HG03432 (cell line): Measurements from ENCODE around the gene NFKBIB.
"Not testable (repeated sequence)": the region's sequence is repeated elsewhere in the genome, so short reads cannot be mapped to it uniquely, and the experiment has no call there.

ENCODE experiments used
- ATAC-seq: cut with Tn5 transposase; IDR thresholded peaks from one replicate; pipeline ENCODE4 v1.9.1; 2021; ENCODE audit warnings: mild to moderate bottlenecking, moderate library complexity; ENCODE audit not compliant: unreplicated experiment

NFKBIB gene

GRCh38 chr19:38873400-38873799 is 26.4 kb upstream of the NFKBIB start:
- ATAC-seq: not testable (repeated sequence)

DNA sequence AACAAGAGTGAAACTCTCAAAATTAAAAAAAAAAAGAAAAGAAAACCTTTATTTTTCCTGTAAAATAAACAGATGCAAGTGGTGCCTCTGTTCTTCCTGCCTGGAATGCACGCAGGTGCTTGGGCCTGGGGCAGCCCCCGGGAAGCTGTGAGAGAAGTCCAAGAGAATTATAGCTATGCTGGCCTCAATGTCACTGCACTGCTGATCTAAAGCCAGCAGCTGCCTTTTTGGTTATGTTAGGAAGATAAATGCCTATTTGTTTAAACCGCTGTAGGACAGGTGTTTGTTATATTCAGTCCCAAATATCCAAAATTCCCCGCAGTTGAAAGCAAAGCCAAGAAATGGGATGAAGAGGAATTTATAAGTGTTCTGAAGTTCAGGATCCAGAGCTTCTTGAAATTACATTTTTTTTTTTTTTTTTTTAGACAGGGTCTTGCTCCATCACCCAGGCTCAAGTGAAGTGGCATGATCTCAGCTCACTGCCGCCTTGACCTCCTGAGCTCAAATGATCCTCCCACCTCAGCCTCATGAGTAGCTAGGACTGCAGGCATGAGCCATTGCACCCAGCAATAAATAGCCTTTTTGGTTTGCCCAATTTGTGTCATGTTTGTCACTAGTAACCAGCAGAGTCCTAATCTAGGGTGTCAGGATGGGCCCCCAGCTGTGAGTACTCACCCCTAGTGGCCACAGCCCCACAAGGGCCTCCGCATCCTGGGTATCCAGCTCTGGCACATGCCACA is 23.9 kb upstream of the NFKBIB start:
- ATAC-seq: no peak

DNA sequence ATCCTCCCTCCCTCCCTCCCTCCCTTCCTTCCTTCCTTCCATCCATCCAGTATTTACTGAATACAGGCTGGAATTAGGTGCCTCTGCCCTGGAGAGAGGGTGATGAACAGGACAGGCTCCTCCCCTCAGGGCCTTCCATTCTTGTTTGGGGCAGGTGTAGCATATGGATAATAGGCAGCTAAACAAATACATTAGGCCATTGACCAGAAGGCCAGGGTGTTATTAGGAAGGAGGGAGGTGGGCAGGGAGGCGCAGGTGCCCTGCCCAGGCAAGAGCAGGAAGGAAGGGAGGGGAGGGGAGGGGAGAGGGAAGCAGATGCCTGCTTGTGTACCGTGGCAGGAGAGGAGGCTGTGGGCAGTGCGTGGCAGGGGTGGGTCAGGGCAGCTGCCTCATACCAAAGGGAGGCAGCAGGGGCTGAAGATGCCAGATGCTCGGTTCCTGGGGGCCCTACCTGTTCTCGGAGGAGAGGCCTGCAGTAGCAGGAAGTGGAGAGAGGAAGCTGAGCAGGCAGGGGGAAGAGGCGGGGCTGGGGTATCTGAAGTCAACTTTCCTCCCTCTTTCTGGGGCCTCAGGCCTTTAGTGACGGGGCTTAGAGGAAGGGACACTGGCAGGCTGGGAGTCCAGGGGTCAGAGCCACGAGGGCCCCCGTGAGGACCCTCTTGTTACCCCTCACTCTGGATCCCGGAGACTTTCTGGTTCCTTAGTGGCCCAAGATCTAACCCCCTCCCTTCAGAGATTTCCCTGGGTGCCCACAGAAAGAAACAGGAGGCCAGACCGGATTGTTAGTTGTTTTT is 21.8 kb upstream of the NFKBIB start, which contains the start of gene RINL:
TSS of gene RINL (minus strand) at position 495 of the 794 bp plus-strand sequence. CDS start 1,533 bp downstream, outside the sequence.
- peak; percentile 64 for ATAC-seq

DNA sequence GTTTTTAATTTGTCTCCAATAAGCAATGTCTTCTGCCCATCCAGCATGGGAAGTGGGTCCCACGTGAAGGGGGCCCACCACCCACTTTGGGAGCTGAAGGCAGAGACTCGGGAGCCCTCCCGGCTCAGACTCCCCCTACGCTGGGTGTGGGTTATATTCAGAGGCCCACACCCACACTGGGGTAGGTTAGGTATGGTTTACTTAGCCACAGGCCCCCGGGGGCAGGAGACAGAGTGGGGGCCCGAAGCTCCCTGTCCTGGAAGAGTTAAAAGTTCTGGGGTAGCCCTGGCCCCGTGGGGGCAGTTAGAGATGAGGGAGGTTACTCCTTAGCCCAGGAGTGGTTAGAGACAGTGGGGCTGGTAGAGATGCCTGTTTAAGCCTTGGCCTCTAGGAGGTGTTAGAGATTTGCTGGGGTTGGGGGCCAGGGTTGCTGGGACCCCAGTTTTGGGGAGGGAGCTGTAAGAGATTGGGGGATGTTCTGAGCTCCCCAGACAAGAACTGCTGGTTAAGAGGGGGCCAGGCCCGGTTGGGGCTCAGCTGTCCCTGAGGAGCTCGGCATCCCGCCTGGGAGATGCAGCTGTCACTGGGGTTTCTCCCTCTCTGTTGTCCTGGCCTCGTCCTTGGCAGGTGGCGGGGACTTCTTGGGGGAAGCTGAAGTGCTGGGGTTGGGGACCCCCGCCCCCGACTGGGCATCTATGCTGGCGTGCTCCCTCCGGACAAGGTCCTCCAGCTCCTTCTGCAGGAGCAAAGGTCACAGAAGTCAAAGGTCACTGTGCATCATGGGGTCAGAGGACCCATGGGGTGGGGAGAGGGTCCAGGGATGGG is 21.0 kb upstream of the NFKBIB start:
- no peak for ATAC-seq

GRCh38 chr19:38879400-38879751 is 20.4 kb upstream of the NFKBIB start:
- ATAC-seq: no peak

- ATAC-seq: no peak
These were observed 19.5 kb upstream of the NFKBIB start for GRCh38 chr19:38880076-38880881.

DNA sequence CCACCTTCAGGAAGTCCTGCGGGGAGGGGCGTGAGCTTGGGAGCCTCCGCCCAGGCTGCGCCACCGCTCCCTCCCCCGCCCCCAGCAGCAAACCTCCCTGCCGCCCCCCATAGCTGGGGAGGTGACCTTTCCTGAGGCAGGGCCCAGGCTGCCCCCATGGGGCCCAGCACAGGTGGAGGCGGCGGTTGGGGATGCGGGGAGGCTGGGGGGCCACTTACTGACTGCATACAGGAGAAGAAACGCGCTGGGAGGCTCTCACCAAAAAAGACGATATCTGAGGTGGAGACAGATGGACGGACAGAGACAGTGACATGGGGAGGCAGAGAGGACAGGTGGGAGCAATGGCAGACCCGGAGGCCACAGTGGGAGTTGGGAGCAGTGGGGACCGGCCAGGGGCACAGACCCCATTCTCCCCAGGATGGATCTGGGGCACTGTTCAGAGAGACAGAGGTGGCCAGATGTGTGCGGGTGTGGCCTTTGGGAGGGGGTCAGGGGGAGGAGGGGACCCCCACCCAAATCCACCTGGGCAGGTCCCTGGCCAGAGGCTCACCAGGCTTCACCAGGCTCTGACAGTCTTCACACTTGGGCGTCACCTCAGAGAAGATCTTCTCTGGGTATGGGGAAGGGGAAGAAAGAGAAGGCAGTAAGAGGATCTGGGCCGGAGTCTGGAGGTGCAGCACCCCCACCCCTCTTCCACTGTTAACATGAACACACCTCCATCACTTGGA is 18.7 kb upstream of the NFKBIB start:
- no peak for ATAC-seq

DNA sequence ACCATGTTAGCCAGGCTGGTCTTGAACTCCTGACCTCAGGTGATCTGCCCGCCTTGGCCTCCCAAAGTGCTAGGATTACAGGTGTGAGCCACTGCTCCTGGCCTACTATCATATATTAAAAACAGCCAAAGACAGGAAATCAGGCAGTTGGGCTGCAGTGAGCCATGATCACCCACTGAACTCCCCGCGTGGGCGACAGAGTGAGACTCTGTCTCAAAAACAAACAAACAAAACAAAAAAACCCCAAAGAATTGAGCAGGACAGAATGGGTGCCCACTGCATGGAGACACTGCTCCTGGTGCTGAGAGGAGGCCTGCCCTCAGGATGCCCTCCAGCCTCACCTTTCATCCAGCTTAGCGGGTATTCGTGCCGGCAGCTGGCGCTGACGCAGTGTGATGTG is 16.5 kb upstream of the NFKBIB start:
- no peak for ATAC-seq

DNA sequence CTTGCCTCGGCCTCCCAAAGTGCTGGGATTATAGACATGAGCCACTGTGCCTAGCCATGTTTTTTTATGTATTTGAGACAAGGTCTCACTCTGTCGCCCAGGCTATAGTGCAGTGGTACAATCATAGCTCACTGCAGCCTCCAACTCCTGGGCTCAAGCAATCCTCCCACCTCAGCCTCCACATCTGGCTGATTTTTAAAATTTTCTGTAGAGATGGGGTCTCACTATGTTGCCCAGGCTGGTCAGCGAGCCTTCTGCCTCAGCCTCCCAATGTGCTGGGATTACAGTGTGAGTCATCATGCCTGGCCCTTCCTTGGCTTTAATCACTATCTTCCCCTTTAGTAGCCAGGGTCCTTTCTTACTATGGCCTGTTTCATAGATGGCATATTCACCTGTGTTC is 15.1 kb upstream of the NFKBIB start:
- not testable (repeated sequence) for ATAC-seq

- ATAC-seq: no peak
These were observed 10.9 kb upstream of the NFKBIB start for GRCh38 chr19:38888876-38889275.

- ATAC-seq: no peak
These were observed 10.0 kb upstream of the NFKBIB start for GRCh38 chr19:38889803-38890202.

GRCh38 chr19:38890686-38891085 is 9.1 kb upstream of the NFKBIB start:
- ATAC-seq: no peak

GRCh38 chr19:38891771-38892170 is 8.0 kb upstream of the NFKBIB start:
- ATAC-seq: no peak

- no peak for ATAC-seq
These were observed 6.9 kb upstream of the NFKBIB start for GRCh38 chr19:38892841-38893240.

DNA sequence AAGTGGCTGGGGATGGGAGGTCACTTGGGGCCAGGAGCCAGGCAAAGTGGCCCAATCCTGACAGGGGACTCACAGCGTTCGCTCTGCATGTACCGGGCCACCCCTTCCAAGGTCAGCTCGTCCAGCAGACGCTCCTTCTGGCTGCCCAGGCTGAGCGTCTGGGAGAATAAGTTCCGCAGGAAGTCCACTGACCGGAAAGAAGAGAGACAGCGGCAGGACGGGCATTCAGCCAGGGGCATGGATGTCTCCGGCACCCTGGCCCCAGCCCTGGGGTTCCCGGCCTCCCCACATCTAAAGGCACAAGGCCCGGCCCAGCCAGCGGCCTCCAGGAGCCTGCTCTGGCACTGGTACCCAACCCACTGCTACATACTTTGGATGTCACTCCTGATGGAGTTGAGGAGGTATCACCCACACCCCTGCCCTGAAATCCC is 6.4 kb upstream of the NFKBIB start:
- no peak for ATAC-seq

DNA sequence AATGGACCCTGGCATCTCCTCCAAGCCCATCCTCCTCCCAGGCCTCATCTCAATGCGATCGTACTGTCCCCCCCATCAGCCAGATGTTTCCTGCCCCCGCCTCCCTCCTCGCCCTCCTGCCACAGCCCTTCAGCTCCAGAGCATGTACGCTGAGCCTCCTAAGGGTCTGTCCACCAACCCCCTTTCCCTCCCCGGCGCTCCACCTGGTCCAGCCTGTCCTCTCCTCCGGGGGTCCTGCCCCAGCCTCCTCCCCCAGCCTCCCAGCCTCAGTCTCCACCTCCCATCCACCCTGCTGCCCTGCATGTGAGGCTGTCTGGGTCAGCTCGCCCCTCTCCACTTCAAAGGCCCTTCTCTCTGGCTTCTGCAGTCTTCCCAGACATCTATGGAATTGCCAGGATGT is 4.8 kb upstream of the NFKBIB start:
- no peak for ATAC-seq

DNA sequence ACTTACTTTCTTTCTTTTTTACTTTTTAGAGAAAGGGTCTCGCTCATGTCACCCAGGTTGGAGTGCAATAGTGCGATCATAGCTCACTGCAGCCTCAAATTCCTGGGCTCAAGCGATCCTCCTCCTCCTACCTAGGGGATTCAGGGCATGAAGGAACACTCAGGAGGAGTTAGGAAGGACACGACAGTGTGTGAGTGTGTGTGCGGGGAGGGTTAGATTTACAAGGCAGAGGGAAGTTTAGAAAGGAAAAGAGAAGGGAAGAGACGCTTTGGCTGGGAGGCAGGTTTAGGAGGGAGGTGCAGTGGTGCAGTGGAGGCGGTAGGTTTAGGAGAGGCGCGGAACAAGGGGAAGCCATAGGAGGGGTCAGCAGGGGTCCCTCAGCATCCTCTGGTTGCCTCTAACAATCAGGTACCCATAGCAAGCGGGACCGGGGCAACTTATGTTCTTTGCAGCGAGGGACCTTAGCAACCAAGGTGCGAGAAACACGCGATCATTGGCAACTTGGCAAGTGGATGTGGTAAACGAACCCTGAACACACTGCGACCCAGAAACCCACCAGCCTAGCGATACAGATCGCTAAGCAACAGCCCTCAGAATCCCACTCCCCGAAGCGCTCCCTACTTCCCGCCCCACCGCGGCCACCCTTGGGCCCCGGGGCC is 852 bp upstream of the NFKBIB start:
- no peak for ATAC-seq

DNA sequence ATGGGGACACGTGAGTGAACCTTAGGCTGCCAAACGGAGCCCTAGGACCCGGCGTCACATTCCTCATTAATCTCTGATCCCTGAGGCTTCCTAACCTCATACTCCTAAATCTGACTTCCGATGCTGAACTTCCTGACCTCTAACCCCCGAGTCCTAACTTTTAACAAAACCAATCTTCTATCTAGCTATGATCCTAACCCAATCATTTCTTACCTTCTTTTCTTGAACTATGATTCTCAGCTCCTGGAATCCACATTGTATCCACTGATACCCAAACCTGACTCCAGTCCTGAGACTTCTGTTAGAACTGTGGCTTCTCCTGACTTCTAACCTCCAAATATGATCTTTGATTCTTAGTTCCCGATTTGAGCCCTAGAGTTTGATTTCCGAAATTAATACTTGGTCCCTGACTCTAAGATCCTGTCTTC is 447 bp downstream of the NFKBIB start:
- no peak for ATAC-seq

GRCh38 chr19:38900743-38901190 is 998 bp downstream of the NFKBIB start:
- ATAC-seq: no peak
